Gastrocnemius medialis (tissue), 4 donors: Measurements from ENCODE around the gene KRTAP12-1. TPM values are rescaled to one million over a fixed set of nuclear protein-coding genes. Genes with fewer than 3 reads are reported as not detected.

Experiments
- ATAC-seq, 2 donors: fragments of 150-250 bp; one replicate each; pipeline ENCODE4 v1.9.1; 2016
- DNase-seq, 2 donors: peaks; one replicate each; pipeline ENCODE4 v3.0.0-alpha.2; 2019
- H3K27ac ChIP-seq, 4 donors: fragments of 200-600 bp; sonication (generic); 1 replicate in 1 of 4; 2 replicates in 3 of 4; pipeline ENCODE4 v1.5.1; 2016 to 2018; ENCODE audit warnings: mild to moderate bottlenecking in 2 of 4, moderate library complexity in 1 of 4
- H3K27me3 ChIP-seq, 3 donors: fragments of 200-600 bp; sonication (generic) in 2 of 3; 1 replicate in 1 of 3; 2 replicates in 2 of 3; pipeline versions ENCODE4 v1.5.1 to v1.6.0; 2016 to 2019; ENCODE audit warnings: mild to moderate bottlenecking in 1 of 3, moderate library complexity in 1 of 3
- H3K36me3 ChIP-seq, 2 donors: fragments of 200-600 bp; sonication (generic) in 1 of 2; one replicate each; pipeline ENCODE4 v1.5.1; 2017 to 2018
- H3K4me1 ChIP-seq, 2 donors: fragments of 200-600 bp; sonication (generic) in 1 of 2; one replicate each; pipeline ENCODE4 v1.5.1; 2016 to 2017; ENCODE audit warnings: mild to moderate bottlenecking in 2 of 2
- H3K4me3 ChIP-seq, 4 donors: fragments of 200-600 bp; sonication (generic) in 3 of 4; 1 replicate in 1 of 4; 2 replicates in 3 of 4; pipeline ENCODE4 v1.5.1; 2016 to 2019; ENCODE audit warnings: mild to moderate bottlenecking in 2 of 4
- H3K9me3 ChIP-seq, 3 donors: fragments of 200-600 bp; sonication (generic) in 2 of 3; 1 replicate in 1 of 3; 2 replicates in 2 of 3; pipeline ENCODE4 v1.5.1; 2016 to 2019
- POLR2A ChIP-seq, 2 donors: fragments of 450-650 bp; IDR thresholded peaks; one replicate each; pipeline ENCODE4 v1.6.1; 2017; ENCODE audit warnings: antibody characterized with exemption in 2 of 2, mild to moderate bottlenecking in 2 of 2, moderate library complexity in 2 of 2
- in situ Hi-C, 4 donors: fragments of 200-750 bp; cut with MboI; loops; one replicate each; pipeline versions ENCODE4 v1.15.0 to v1.8.0; 2017; ENCODE audit warnings: low sequenced_read_pairs in 4 of 4
- intact Hi-C: fragments of 100-400 bp; cut with DNase I; formaldehyde crosslinking; loops from one replicate; pipeline ENCODE4 v1.15.1; 2023; ENCODE audit warnings: low total_unique reads
- total RNA-seq, 4 donors: library from RNA; depleted of rRNA; stranded (reverse); fragments of >200 nt; gene quantifications; one replicate each; pipeline versions ENCODE4 v1.1.0 to v1.2.3, GENCODE V29; 2016
- TF ChIP-seq, protein P1 (sequence below), 5 experiments: fragments of 450-650 bp in 3 of 5; fragments of 200-600 bp in 2 of 5; sonication (generic) in 2 of 5; IDR thresholded peaks in 4 of 5; conservative IDR thresholded peaks in 1 of 5; 1 replicate in 4 of 5; 2 replicates in 1 of 5; pipeline ENCODE4 v1.5.1; 2016 to 2019; ENCODE audit warnings: antibody characterized with exemption in 5 of 5, mild to moderate bottlenecking in 3 of 5, moderate library complexity in 3 of 5

KRTAP12-1 gene
- total RNA-seq, 4 donors from 2014 or later: not detected

DNA sequence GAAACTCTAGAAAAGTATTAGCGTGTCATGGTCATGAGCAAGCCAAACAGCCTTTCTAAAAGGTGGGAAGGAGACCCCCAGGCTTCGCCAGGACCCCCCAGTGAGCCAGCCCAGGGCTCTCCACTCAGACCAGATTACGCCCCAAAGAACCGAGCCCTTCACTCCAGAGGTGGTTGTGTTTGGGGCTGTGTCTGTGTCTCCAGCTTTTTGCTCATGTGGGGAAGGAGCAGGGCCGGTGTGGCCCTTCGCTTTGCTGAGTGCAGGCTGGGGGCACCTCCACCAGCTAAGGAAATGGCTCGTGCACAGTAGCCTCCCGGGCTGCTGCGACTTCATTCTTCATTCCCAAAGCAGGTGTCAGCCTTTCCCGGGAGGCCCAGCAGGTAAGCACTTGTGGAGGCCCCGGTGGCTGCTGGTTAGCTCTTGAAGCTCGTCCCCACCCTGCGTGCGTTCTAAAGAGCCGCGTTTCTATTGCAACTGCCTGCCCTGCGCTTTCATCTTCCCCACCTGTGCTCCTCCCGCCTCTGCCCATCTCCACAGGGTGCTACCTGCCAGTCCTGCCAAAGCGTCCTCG is 28.9 kb upstream of the KRTAP12-1 start:
- Histone ChIP-seq H3K9me3 (no peaks in the 10 kb centered on the region), H3K4me1 (peaks cover 6 to 7% of the 10 kb centered on the region in 2 donors), H3K36me3 (no peaks in the 10 kb centered on the region), H3K27me3 (peaks cover 77 to 93% (median 93%) of the 10 kb centered on the region in 3 donors), H3K27ac (no peak overlapping the region), H3K4me3 (no peak overlapping the region)
- in situ Hi-C loops: no loop called here
- intact Hi-C loops: no loop called here
- no peak for DNase-seq
- TF ChIP-seq, protein P1, sequence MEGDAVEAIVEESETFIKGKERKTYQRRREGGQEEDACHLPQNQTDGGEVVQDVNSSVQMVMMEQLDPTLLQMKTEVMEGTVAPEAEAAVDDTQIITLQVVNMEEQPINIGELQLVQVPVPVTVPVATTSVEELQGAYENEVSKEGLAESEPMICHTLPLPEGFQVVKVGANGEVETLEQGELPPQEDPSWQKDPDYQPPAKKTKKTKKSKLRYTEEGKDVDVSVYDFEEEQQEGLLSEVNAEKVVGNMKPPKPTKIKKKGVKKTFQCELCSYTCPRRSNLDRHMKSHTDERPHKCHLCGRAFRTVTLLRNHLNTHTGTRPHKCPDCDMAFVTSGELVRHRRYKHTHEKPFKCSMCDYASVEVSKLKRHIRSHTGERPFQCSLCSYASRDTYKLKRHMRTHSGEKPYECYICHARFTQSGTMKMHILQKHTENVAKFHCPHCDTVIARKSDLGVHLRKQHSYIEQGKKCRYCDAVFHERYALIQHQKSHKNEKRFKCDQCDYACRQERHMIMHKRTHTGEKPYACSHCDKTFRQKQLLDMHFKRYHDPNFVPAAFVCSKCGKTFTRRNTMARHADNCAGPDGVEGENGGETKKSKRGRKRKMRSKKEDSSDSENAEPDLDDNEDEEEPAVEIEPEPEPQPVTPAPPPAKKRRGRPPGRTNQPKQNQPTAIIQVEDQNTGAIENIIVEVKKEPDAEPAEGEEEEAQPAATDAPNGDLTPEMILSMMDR (IDR thresholded peaks at IDR 0.05 in 4 of 5, conservative IDR thresholded peaks at IDR 0.05 in 1 of 5): no peak
- TF ChIP-seq POLR2A (IDR thresholded peaks at IDR 0.05): no peak
- ATAC-seq: no peak

DNA sequence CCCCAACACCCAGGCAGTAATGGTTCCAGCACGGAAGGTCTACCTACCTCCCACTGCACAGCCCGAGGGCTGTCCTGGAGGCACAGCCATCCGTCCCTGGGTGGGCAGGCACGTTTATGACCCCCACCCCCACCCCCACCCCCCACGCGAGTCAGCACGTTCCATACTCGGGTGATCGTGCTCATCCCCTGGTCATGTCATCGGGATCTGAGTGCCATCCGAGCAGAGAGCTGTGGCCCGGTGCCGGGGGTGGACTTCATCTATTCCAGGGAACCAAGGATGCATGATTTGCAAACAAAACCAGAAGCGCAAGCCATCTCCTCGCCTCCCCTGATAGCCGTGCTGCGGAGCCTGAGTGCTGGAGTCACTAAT is 28.3 kb upstream of the KRTAP12-1 start:
- no peak overlapping the region for H3K27ac ChIP-seq
- H3K27me3 ChIP-seq: peaks cover 73 to 92% (median 88%) of the 10 kb centered on the region in 3 donors
- H3K36me3 ChIP-seq: no peaks in the 10 kb centered on the region
- intact Hi-C loops (no loop called here), in situ Hi-C loops (no loop called here)
- no peak for TF ChIP-seq POLR2A (IDR thresholded peaks at IDR 0.05)
- TF ChIP-seq, protein P1 (IDR thresholded peaks at IDR 0.05 in 4 of 5, conservative IDR thresholded peaks at IDR 0.05 in 1 of 5): no peak
- DNase-seq (no peak), ATAC-seq (no peak)
- no peak overlapping the region for H3K4me3 ChIP-seq
- H3K4me1 ChIP-seq: peaks cover 6 to 7% of the 10 kb centered on the region in 2 donors
- no peaks in the 10 kb centered on the region for H3K9me3 ChIP-seq

DNA sequence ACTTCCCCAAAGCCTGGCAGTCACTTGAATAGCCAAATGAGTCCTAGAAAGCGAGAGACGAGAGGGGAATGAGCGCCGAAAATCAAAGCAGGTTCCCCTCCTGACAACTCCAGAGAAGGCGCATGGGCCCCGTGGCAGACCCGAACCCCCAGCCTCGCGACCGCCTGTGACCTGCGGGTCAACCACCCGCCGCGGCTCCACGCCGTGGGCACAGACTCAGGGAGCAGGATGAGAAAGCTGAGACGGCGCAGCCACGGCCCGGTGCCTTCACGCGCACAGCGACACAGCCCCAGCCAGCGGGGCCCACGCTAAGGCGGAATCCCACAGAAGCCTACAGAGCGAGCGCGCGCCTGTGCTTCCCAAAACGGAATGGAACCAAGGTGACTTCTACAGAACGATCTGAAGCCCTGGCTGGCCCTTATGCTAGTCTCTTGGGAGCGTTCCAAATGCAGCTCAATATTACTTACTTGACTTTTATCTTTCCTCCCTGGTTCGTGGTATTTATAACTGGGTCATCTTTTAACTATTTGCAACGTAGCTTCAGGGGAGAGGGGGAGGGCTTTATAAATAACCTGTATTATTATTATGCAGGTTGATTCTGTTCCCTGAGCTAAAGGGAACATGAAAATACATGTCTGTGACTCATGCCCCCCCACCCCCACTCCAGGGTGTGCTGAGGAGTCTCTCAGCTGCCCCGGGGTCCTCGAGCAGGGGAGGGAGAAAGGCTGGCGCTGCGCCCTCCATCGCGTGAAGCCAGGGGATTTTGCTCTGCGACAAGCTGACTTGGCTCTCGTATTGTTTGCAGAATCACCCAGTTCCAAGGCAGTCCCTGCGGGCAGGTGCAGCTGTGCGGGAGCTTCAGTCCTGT is 27.7 kb upstream of the KRTAP12-1 start:
- DNase-seq (no peak), ATAC-seq (no peak)
- Histone ChIP-seq H3K4me3 (no peak overlapping the region), H3K27ac (no peak overlapping the region), H3K36me3 (no peaks in the 10 kb centered on the region), H3K4me1 (peaks cover 6 to 7% of the 10 kb centered on the region in 2 donors), H3K27me3 (peaks cover 73 to 88% (median 87%) of the 10 kb centered on the region in 3 donors), H3K9me3 (no peaks in the 10 kb centered on the region)
- in situ Hi-C loops: no loop called here
- TF ChIP-seq, protein P1 (IDR thresholded peaks at IDR 0.05 in 4 of 5, conservative IDR thresholded peaks at IDR 0.05 in 1 of 5): no peak
- no peak for TF ChIP-seq POLR2A (IDR thresholded peaks at IDR 0.05)
- intact Hi-C loops: no loop called here

DNA sequence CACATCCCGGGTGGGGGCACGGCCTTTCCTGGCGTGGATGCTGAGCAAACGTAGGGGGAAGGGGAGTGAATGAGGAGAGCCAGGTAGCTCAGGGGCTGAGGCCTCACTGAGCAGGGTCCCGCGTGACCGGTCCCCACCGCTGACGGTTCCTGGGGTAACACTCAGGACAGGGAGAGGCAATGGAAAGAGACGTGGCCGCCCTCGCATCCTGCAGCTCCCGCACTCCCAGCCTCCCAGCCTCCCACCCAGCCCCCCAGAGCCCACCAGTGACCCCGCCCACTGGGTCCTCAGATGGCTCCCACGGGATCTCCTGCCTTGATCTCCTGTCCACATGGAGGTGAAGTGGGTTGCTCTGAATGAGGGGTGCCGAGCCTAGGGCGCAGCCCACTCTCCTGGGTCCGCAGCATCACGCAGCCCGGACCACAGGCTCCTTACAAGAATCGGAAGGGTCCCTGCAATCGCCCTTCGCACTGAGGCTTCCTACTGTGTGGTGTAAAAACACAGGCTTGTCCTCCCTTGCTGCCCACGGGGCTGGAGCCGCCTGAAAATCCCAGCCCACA is 27.0 kb upstream of the KRTAP12-1 start:
- H3K27me3 ChIP-seq: peaks cover 69 to 90% (median 88%) of the 10 kb centered on the region in 3 donors

More for the DNA sequence above, 27.0 kb upstream of the KRTAP12-1 start:
- Histone ChIP-seq H3K9me3 (no peaks in the 10 kb centered on the region), H3K4me1 (peaks cover 6 to 7% of the 10 kb centered on the region in 2 donors), H3K36me3 (no peaks in the 10 kb centered on the region), H3K4me3 (no peak overlapping the region), H3K27ac (no peak overlapping the region)
- ATAC-seq (no peak), DNase-seq (no peak)
- intact Hi-C loops (no loop called here), in situ Hi-C loops (no loop called here)
- TF ChIP-seq, protein P1 (IDR thresholded peaks at IDR 0.05 in 4 of 5, conservative IDR thresholded peaks at IDR 0.05 in 1 of 5): no peak
- TF ChIP-seq POLR2A (IDR thresholded peaks at IDR 0.05): no peak
